HCT116 (cell line): ENCODE results near the gene PDZRN4.

Experiments
- CTCF ChIP-seq, 3 experiments: fragments of 200-600 bp in 1 of 3; sonication (generic) in 1 of 3; IDR thresholded peaks in 2 of 3; conservative IDR thresholded peaks in 1 of 3; 2 replicates each; pipeline ENCODE4 v1.5.1; 2012 to 2017; ENCODE audit warnings: low read depth in 2 of 3, low read length in 2 of 3, antibody characterized with exemption in 1 of 3, borderline replicate concordance in 1 of 3, control low read depth in 1 of 3, mild to moderate bottlenecking in 1 of 3, mixed read lengths in 1 of 3, mixed run types in 1 of 3, moderate library complexity in 1 of 3; ENCODE audit not compliant: insufficient read depth in 1 of 3
- EGR1 ChIP-seq: IDR thresholded peaks from 2 replicates; pipeline ENCODE4 v1.6.1; 2012; ENCODE audit warnings: low read depth
- ELF1 ChIP-seq: IDR thresholded peaks from 2 replicates; pipeline ENCODE4 v1.6.1; 2012; ENCODE audit warnings: low read depth, borderline replicate concordance
- EZH2 ChIP-seq: fragments of 200-600 bp; sonication (generic); IDR thresholded peaks from 2 replicates; pipeline ENCODE4 v1.6.1; 2017; ENCODE audit warnings: antibody characterized with exemption, mixed run types
- EZH2phosphoT487 ChIP-seq: fragments of 200-600 bp; IDR thresholded peaks from 2 replicates; pipeline ENCODE4 v1.6.1; 2018; ENCODE audit warnings: antibody characterized with exemption, borderline replicate concordance
- JUND ChIP-seq: IDR thresholded peaks from 2 replicates; pipeline ENCODE4 v1.6.1; 2012
- MAX ChIP-seq: IDR thresholded peaks from 2 replicates; pipeline ENCODE4 v1.6.1; 2012
- POLR2A ChIP-seq: IDR thresholded peaks from 2 replicates; pipeline ENCODE4 v1.7.0; 2011; ENCODE audit warnings: borderline replicate concordance; ENCODE audit not compliant: insufficient read depth, insufficient read length; ENCODE audit errors: extremely low read depth
- POLR2AphosphoS5 ChIP-seq: IDR thresholded peaks from 2 replicates; pipeline ENCODE4 v1.6.1; 2011; ENCODE audit warnings: mild to moderate bottlenecking, low read depth, low read length, moderate library complexity
- RAD21 ChIP-seq: IDR thresholded peaks from 2 replicates; pipeline ENCODE4 v1.6.1; 2012; ENCODE audit warnings: low read depth, mild to moderate bottlenecking
- SIN3A ChIP-seq: IDR thresholded peaks from 2 replicates; pipeline ENCODE4 v1.6.1; 2012; ENCODE audit warnings: low read depth
- TCF7L2 ChIP-seq: IDR thresholded peaks from 2 replicates; pipeline ENCODE4 v1.7.0; 2011; ENCODE audit warnings: borderline replicate concordance, inconsistent platforms; ENCODE audit not compliant: insufficient read depth, insufficient read length; ENCODE audit errors: extremely low read depth
- YY1 ChIP-seq: IDR thresholded peaks from 2 replicates; pipeline ENCODE4 v1.6.1; 2011; ENCODE audit warnings: low read length, low read depth, moderate library complexity, mild to moderate bottlenecking; ENCODE audit not compliant: insufficient replicate concordance; ENCODE audit errors: extremely low read depth
- ZNF274 ChIP-seq: fragments of 200-500 bp; sonication (Bioruptor generic); IDR thresholded peaks from 2 replicates; pipeline ENCODE4 v1.6.1; 2014; ENCODE audit warnings: mild to moderate bottlenecking, low read depth, low read length, inconsistent platforms

GRCh38 chr12:41619705-41620104 lies 431.6 kb downstream of the PDZRN4 start:
- no peak for TF ChIP-seq YY1
- TF ChIP-seq MAX: no peak
- no peak for TF ChIP-seq ELF1
- TF ChIP-seq CTCF (IDR thresholded peaks at IDR 0.05 in 2 of 3, conservative IDR thresholded peaks at IDR 0.05 in 1 of 3; ENCODE audit: borderline replicate concordance in 1 of 3, insufficient read depth in 1 of 3, low read depth in 2 of 3, low read length in 2 of 3): no peak
- TF ChIP-seq TCF7L2: no peak
- TF ChIP-seq EGR1: no peak
- TF ChIP-seq ZNF274: no peak
- no peak for TF ChIP-seq EZH2
- no peak for TF ChIP-seq POLR2AphosphoS5
- TF ChIP-seq RAD21: no peak
- no peak for TF ChIP-seq JUND
- no peak for TF ChIP-seq POLR2A
- no peak for TF ChIP-seq EZH2phosphoT487
- TF ChIP-seq SIN3A: no peak
